ENCODE measurements around the gene FAM187B.

FAM187B gene

GRCh38 chr19:35213663-35214632, 14.6 kb downstream of the FAM187B start:
- ChIA-PET POLR2A (no interaction called here), CTCF (interaction anchor here (1.5 to 1.6 kb wide), 2 partner anchors 11 to 51 kb away, joined by 4 read pairs; no protein-coding TSS in a partner anchor)
- TF ChIP-seq CTCF (IDR thresholded peaks at IDR 0.05; ENCODE audit: control extremely low read depth, extremely low read depth, low read depth, missing control alignments), result no peak
- DNase-seq (ENCODE audit: extremely low spot score), result peak; percentile 27

GRCh38 chr19:35212241-35212640, 16.3 kb downstream of the FAM187B start:
- ChIA-PET CTCF (no interaction called here), POLR2A (no interaction called here)
- TF ChIP-seq CTCF (IDR thresholded peaks at IDR 0.05; ENCODE audit: control extremely low read depth, extremely low read depth, low read depth, missing control alignments), result no peak
- DNase-seq (ENCODE audit: extremely low spot score), result no peak

GRCh38 chr19:35211545-35212230, 16.9 kb downstream of the FAM187B start:
- ChIA-PET POLR2A (no interaction called here), CTCF (no interaction called here)
- no peak for TF ChIP-seq CTCF (IDR thresholded peaks at IDR 0.05; ENCODE audit: control extremely low read depth, extremely low read depth, low read depth, missing control alignments)
- DNase-seq (ENCODE audit: extremely low spot score), result no peak

- no peak for DNase-seq (ENCODE audit: extremely low spot score)
- ChIA-PET CTCF (no interaction called here), POLR2A (no interaction called here)
- no peak for TF ChIP-seq CTCF (IDR thresholded peaks at IDR 0.05; ENCODE audit: control extremely low read depth, extremely low read depth, low read depth, missing control alignments)
Observed at GRCh38 chr19:35209646-35210045, 18.9 kb downstream of the FAM187B start.

- TF ChIP-seq CTCF (IDR thresholded peaks at IDR 0.05; ENCODE audit: control extremely low read depth, extremely low read depth, low read depth, missing control alignments), result no peak
- CTCF ChIA-PET, result no interaction called here
- no peak for DNase-seq (ENCODE audit: extremely low spot score)
- POLR2A ChIA-PET, result no interaction called here
Observed at GRCh38 chr19:35208121-35208520, 20.4 kb downstream of the FAM187B start.

- DNase-seq (ENCODE audit: extremely low spot score), result no peak
- CTCF ChIA-PET, result interaction anchor here (1.9 kb wide), 1 partner anchor 163 kb away, joined by 4 read pairs; no protein-coding TSS in a partner anchor
- no peak for TF ChIP-seq CTCF (IDR thresholded peaks at IDR 0.05; ENCODE audit: control extremely low read depth, extremely low read depth, low read depth, missing control alignments)
- POLR2A ChIA-PET, result no interaction called here
Observed at GRCh38 chr19:35207391-35207871, 21.1 kb downstream of the FAM187B start.
